GM23338 (cell line): ENCODE results near the gene CPE. TPM values are rescaled to one million over a fixed set of nuclear protein-coding genes. Genes with fewer than 3 reads are reported as not detected.

Source experiments
- ATAC-seq: fragments of 200-7000 bp; cut with Tn5 transposase; 3 replicates; pipeline ENCODE4 v1.9.1; 2020
- DNase-seq: peaks from one replicate; pipeline ENCODE4 v3.0.0-alpha.2; 2015; ENCODE audit warnings: low spot score
- H2AFZ ChIP-seq: fragments of 200-600 bp; sonication (generic); 2 replicates; pipeline ENCODE4 v1.8.0; 2016; ENCODE audit warnings: antibody characterized with exemption, mild to moderate bottlenecking, moderate library complexity
- H3F3A ChIP-seq: fragments of 200-600 bp; sonication (generic); replicated peaks from 2 replicates; pipeline ENCODE4 v1.8.0; 2017; ENCODE audit warnings: antibody characterized with exemption, mixed run types, low read depth
- H3K27ac ChIP-seq: fragments of 200-600 bp; sonication (generic); 2 replicates; pipeline ENCODE4 v1.6.1; 2016; ENCODE audit warnings: low read depth
- H3K27me3 ChIP-seq: fragments of 200-600 bp; sonication (generic); 2 replicates; pipeline ENCODE4 v1.8.0; 2016; ENCODE audit warnings: mild to moderate bottlenecking, mixed run types, moderate library complexity; ENCODE audit not compliant: insufficient read depth
- H3K36me3 ChIP-seq: fragments of 200-600 bp; sonication (generic); 2 replicates; pipeline ENCODE4 v1.8.0; 2016; ENCODE audit warnings: mild to moderate bottlenecking; ENCODE audit not compliant: insufficient read depth
- H3K4me1 ChIP-seq: fragments of 200-600 bp; sonication (generic); 2 replicates; pipeline ENCODE4 v1.8.0; 2016; ENCODE audit warnings: mild to moderate bottlenecking, moderate library complexity; ENCODE audit not compliant: insufficient read depth
- H3K4me2 ChIP-seq: fragments of 200-600 bp; sonication (generic); 2 replicates; pipeline ENCODE4 v1.7.1; 2017; ENCODE audit warnings: mixed run types
- H3K4me3 ChIP-seq: fragments of 200-600 bp; sonication (generic); 2 replicates; pipeline ENCODE4 v1.6.1; 2016; ENCODE audit warnings: mixed run types
- H3K79me2 ChIP-seq: fragments of 200-600 bp; sonication (generic); replicated peaks from 2 replicates; pipeline ENCODE4 v1.8.0; 2017; ENCODE audit warnings: mild to moderate bottlenecking; ENCODE audit not compliant: insufficient read depth
- H3K9me2 ChIP-seq: fragments of 200-600 bp; sonication (generic); 2 replicates; pipeline ENCODE4 v1.8.0; 2017; ENCODE audit not compliant: insufficient read depth
- H4K20me1 ChIP-seq: fragments of 200-600 bp; sonication (generic); replicated peaks from 2 replicates; pipeline ENCODE4 v1.8.0; 2017; ENCODE audit warnings: mild to moderate bottlenecking; ENCODE audit not compliant: insufficient read depth
- H3K27ac Mint-ChIP-seq: 2 replicates; pipeline ENCODE4 v1.8.0; 2020; ENCODE audit warnings: inconsistent platforms, mild to moderate bottlenecking, moderate library complexity, mixed read lengths
- H3K27me3 Mint-ChIP-seq: 3 replicates; pipeline ENCODE4 v1.8.0; 2022; ENCODE audit warnings: low read depth, mild to moderate bottlenecking, moderate library complexity, mixed read lengths, inconsistent platforms; ENCODE audit not compliant: insufficient read depth, poor library complexity
- H3K36me3 Mint-ChIP-seq: 3 replicates; pipeline ENCODE4 v1.8.0; 2021; ENCODE audit warnings: low read depth, mild to moderate bottlenecking, inconsistent platforms, moderate library complexity, mixed read lengths
- H3K4me1 Mint-ChIP-seq: 3 replicates; pipeline ENCODE4 v1.8.0; 2020; ENCODE audit warnings: mild to moderate bottlenecking, inconsistent platforms, mixed read lengths
- H3K4me3 Mint-ChIP-seq: 3 replicates; pipeline ENCODE4 v1.8.0; 2021; ENCODE audit warnings: moderate library complexity, mild to moderate bottlenecking, inconsistent platforms, mixed read lengths
- H3K9me3 Mint-ChIP-seq: 3 replicates; pipeline ENCODE4 v1.8.0; 2020; ENCODE audit warnings: moderate library complexity, mild to moderate bottlenecking, inconsistent platforms, mixed read lengths
- CREB1 ChIP-seq: fragments of 250-450 bp; sonication (Bioruptor Pico); IDR thresholded peaks from 2 replicates; pipeline ENCODE4 v1.5.0; 2020; ENCODE audit warnings: low read depth, mild to moderate bottlenecking, moderate library complexity
- EZH2 ChIP-seq: fragments of 200-600 bp; sonication (generic); IDR thresholded peaks from one replicate; pipeline ENCODE4 v1.8.0; 2017; ENCODE audit warnings: antibody characterized with exemption, mild to moderate bottlenecking, low read depth; ENCODE audit not compliant: unreplicated experiment
- EZH2phosphoT487 ChIP-seq: fragments of 200-600 bp; sonication (generic); IDR thresholded peaks from one replicate; pipeline ENCODE4 v1.8.1; 2018; ENCODE audit warnings: antibody characterized with exemption; ENCODE audit not compliant: unreplicated experiment
- JUNB ChIP-seq: IDR thresholded peaks from one replicate; pipeline ENCODE4 v1.6.1; 2016; ENCODE audit warnings: antibody characterized with exemption; ENCODE audit not compliant: unreplicated experiment
- NANOG ChIP-seq: IDR thresholded peaks from 2 replicates; pipeline ENCODE4 v1.6.1; 2016; ENCODE audit warnings: antibody characterized with exemption, borderline replicate concordance
- POLR2AphosphoS5 ChIP-seq: IDR thresholded peaks from 2 replicates; pipeline ENCODE4 v1.6.1; 2016; ENCODE audit warnings: antibody characterized with exemption, low read depth
- STAT1 ChIP-seq: IDR thresholded peaks from one replicate; pipeline ENCODE4 v1.6.1; 2016; ENCODE audit warnings: antibody characterized with exemption; ENCODE audit not compliant: unreplicated experiment
- ZNF114 ChIP-seq: fragments of 250-450 bp; sonication (Bioruptor Pico); IDR thresholded peaks from 2 replicates; pipeline ENCODE4 v1.5.0; 2020; ENCODE audit warnings: mild to moderate bottlenecking, moderate library complexity
- ZNF331 ChIP-seq: fragments of 250-450 bp; sonication (Bioruptor Pico); IDR thresholded peaks from 2 replicates; pipeline ENCODE4 v1.5.0; 2020; ENCODE audit warnings: low read depth, mild to moderate bottlenecking, moderate library complexity
- polyA plus RNA-seq: library from polyadenylated mRNA; unstranded; fragments of >200 nt; fragmentation: Nextera tagmentation; extraction: Ambion mirVana; gene quantifications from 2 replicates; pipeline ENCODE4 v1.2.1, GENCODE V29; 2016
- total RNA-seq: library from RNA; depleted of rRNA; stranded (reverse); fragments of >200 nt; shearing (Covaris generic); gene quantifications from 2 replicates; pipeline ENCODE4 v1.2.3, GENCODE V29; 2014
- TF ChIP-seq, protein P1 (sequence below): IDR thresholded peaks from one replicate; pipeline ENCODE4 v1.6.1; 2018; ENCODE audit warnings: antibody characterized with exemption; ENCODE audit not compliant: unreplicated experiment
- TF ChIP-seq, protein P2 (sequence below), 2 experiments: fragments of 200-600 bp in 1 of 2; sonication (generic) in 1 of 2; conservative IDR thresholded peaks; 2 replicates each; pipeline versions ENCODE4 v1.5.1 to v1.6.1; 2016 to 2017; ENCODE audit warnings: antibody characterized with exemption in 2 of 2, low read depth in 2 of 2, mild to moderate bottlenecking in 2 of 2, moderate library complexity in 1 of 2
- TF ChIP-seq, protein P3 (sequence below): IDR thresholded peaks from 2 replicates; pipeline ENCODE4 v1.6.1; 2016; ENCODE audit warnings: antibody characterized with exemption
- TF ChIP-seq, protein P4 (sequence below): fragments of 250-450 bp; sonication (Bioruptor Pico); IDR thresholded peaks from 2 replicates; pipeline ENCODE4 v1.5.0; 2020; ENCODE audit warnings: mild to moderate bottlenecking, moderate library complexity

The CPE gene
- total and polyA plus RNA-seq, 2 experiments from 2014 or later = 10.3 to 16.5 TPM

DNA sequence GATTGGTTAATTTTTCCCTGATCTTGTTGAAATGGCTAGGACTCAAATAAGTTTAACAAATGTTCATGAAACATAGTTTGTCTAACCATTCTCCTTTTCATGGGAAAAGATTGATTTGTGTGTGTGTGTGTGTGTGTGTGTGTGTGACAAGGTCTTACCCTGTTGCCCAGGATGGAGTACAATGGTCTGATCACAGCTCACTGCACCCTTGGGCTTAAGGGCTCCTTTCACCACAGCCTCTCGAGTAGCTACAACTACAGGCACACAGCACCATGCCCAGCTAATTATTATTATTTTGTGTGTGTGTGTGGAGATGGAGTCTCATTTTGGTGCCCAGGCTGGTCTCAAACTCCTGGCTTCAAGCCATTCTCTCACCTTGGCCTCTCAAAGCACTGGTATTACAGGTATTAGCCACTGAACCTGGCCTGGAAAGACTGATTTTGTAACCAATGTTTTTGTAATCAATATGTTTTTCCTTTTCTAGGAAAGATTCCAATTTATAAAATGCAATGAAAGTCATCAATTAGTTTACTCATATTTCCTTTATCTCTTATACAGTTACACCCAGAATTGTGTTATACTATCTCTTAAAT, 139.3 kb downstream of the CPE start:
- Mint-ChIP-seq H3K4me3 (no peak overlapping the region), H3K36me3 (no peaks in the 10 kb centered on the region), H3K27ac (no peak overlapping the region), H3K4me1 (no peaks in the 10 kb centered on the region), H3K27me3 (no peaks in the 10 kb centered on the region), H3K9me3 (no peaks in the 10 kb centered on the region)
- Histone ChIP-seq H3K4me2 (no peak overlapping the region), H2AFZ (no peak overlapping the region), H3K4me3 (no peak overlapping the region), H3K27ac (no peak overlapping the region), H3K27me3 (no peaks in the 10 kb centered on the region), H3K9me2 (peaks cover 4% of the 10 kb centered on the region; the same call in 1 of the 2 replicates), H3K79me2 (no peaks in the 10 kb centered on the region), H3K36me3 (no peaks in the 10 kb centered on the region), H4K20me1 (no peaks in the 10 kb centered on the region), H3F3A (no peaks in the 10 kb centered on the region), H3K4me1 (no peaks in the 10 kb centered on the region)
- no peak for TF ChIP-seq NANOG
- no peak for TF ChIP-seq POLR2AphosphoS5
- TF ChIP-seq, protein P1, sequence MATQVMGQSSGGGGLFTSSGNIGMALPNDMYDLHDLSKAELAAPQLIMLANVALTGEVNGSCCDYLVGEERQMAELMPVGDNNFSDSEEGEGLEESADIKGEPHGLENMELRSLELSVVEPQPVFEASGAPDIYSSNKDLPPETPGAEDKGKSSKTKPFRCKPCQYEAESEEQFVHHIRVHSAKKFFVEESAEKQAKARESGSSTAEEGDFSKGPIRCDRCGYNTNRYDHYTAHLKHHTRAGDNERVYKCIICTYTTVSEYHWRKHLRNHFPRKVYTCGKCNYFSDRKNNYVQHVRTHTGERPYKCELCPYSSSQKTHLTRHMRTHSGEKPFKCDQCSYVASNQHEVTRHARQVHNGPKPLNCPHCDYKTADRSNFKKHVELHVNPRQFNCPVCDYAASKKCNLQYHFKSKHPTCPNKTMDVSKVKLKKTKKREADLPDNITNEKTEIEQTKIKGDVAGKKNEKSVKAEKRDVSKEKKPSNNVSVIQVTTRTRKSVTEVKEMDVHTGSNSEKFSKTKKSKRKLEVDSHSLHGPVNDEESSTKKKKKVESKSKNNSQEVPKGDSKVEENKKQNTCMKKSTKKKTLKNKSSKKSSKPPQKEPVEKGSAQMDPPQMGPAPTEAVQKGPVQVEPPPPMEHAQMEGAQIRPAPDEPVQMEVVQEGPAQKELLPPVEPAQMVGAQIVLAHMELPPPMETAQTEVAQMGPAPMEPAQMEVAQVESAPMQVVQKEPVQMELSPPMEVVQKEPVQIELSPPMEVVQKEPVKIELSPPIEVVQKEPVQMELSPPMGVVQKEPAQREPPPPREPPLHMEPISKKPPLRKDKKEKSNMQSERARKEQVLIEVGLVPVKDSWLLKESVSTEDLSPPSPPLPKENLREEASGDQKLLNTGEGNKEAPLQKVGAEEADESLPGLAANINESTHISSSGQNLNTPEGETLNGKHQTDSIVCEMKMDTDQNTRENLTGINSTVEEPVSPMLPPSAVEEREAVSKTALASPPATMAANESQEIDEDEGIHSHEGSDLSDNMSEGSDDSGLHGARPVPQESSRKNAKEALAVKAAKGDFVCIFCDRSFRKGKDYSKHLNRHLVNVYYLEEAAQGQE = no peak
- TF ChIP-seq JUNB = no peak
- no peak for TF ChIP-seq STAT1
- TF ChIP-seq EZH2phosphoT487 = no peak
- TF ChIP-seq, protein P2, sequence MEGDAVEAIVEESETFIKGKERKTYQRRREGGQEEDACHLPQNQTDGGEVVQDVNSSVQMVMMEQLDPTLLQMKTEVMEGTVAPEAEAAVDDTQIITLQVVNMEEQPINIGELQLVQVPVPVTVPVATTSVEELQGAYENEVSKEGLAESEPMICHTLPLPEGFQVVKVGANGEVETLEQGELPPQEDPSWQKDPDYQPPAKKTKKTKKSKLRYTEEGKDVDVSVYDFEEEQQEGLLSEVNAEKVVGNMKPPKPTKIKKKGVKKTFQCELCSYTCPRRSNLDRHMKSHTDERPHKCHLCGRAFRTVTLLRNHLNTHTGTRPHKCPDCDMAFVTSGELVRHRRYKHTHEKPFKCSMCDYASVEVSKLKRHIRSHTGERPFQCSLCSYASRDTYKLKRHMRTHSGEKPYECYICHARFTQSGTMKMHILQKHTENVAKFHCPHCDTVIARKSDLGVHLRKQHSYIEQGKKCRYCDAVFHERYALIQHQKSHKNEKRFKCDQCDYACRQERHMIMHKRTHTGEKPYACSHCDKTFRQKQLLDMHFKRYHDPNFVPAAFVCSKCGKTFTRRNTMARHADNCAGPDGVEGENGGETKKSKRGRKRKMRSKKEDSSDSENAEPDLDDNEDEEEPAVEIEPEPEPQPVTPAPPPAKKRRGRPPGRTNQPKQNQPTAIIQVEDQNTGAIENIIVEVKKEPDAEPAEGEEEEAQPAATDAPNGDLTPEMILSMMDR (conservative IDR thresholded peaks at IDR 0.05; ENCODE audit: low read depth in 2 of 2) = no peak
- no peak for TF ChIP-seq ZNF331 (CRISPR knock-in tag)
- no peak for TF ChIP-seq EZH2
- TF ChIP-seq ZNF114 (CRISPR knock-in tag) = no peak
- TF ChIP-seq, protein P3, sequence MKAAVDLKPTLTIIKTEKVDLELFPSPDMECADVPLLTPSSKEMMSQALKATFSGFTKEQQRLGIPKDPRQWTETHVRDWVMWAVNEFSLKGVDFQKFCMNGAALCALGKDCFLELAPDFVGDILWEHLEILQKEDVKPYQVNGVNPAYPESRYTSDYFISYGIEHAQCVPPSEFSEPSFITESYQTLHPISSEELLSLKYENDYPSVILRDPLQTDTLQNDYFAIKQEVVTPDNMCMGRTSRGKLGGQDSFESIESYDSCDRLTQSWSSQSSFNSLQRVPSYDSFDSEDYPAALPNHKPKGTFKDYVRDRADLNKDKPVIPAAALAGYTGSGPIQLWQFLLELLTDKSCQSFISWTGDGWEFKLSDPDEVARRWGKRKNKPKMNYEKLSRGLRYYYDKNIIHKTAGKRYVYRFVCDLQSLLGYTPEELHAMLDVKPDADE = no peak
- TF ChIP-seq, protein P4, sequence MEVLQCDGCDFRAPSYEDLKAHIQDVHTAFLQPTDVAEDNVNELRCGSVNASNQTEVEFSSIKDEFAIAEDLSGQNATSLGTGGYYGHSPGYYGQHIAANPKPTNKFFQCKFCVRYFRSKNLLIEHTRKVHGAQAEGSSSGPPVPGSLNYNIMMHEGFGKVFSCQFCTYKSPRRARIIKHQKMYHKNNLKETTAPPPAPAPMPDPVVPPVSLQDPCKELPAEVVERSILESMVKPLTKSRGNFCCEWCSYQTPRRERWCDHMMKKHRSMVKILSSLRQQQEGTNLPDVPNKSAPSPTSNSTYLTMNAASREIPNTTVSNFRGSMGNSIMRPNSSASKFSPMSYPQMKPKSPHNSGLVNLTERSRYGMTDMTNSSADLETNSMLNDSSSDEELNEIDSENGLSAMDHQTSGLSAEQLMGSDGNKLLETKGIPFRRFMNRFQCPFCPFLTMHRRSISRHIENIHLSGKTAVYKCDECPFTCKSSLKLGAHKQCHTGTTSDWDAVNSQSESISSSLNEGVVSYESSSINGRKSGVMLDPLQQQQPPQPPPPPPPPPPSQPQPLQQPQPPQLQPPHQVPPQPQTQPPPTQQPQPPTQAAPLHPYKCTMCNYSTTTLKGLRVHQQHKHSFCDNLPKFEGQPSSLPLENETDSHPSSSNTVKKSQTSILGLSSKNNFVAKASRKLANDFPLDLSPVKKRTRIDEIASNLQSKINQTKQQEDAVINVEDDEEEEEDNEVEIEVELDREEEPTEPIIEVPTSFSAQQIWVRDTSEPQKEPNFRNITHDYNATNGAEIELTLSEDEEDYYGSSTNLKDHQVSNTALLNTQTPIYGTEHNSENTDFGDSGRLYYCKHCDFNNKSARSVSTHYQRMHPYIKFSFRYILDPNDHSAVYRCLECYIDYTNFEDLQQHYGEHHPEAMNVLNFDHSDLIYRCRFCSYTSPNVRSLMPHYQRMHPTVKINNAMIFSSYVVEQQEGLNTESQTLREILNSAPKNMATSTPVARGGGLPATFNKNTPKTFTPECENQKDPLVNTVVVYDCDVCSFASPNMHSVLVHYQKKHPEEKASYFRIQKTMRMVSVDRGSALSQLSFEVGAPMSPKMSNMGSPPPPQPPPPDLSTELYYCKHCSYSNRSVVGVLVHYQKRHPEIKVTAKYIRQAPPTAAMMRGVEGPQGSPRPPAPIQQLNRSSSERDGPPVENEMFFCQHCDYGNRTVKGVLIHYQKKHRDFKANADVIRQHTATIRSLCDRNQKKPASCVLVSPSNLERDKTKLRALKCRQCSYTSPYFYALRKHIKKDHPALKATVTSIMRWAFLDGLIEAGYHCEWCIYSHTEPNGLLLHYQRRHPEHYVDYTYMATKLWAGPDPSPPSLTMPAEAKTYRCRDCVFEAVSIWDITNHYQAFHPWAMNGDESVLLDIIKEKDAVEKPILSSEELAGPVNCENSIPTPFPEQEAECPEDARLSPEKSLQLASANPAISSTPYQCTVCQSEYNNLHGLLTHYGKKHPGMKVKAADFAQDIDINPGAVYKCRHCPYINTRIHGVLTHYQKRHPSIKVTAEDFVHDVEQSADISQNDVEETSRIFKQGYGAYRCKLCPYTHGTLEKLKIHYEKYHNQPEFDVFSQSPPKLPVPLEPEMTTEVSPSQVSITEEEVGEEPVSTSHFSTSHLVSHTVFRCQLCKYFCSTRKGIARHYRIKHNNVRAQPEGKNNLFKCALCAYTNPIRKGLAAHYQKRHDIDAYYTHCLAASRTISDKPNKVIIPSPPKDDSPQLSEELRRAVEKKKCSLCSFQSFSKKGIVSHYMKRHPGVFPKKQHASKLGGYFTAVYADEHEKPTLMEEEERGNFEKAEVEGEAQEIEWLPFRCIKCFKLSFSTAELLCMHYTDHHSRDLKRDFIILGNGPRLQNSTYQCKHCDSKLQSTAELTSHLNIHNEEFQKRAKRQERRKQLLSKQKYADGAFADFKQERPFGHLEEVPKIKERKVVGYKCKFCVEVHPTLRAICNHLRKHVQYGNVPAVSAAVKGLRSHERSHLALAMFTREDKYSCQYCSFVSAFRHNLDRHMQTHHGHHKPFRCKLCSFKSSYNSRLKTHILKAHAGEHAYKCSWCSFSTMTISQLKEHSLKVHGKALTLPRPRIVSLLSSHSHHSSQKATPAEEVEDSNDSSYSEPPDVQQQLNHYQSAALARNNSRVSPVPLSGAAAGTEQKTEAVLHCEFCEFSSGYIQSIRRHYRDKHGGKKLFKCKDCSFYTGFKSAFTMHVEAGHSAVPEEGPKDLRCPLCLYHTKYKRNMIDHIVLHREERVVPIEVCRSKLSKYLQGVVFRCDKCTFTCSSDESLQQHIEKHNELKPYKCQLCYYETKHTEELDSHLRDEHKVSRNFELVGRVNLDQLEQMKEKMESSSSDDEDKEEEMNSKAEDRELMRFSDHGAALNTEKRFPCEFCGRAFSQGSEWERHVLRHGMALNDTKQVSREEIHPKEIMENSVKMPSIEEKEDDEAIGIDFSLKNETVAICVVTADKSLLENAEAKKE = no peak
- TF ChIP-seq CREB1 (CRISPR knock-in tag) = no peak
- DNase-seq (no peak), ATAC-seq (no peak)
